IMR-90 (cell line): Measurements from ENCODE around the gene ATOH8. TPM values are rescaled to one million over a fixed set of nuclear protein-coding genes. Genes with fewer than 3 reads are reported as not detected.

Experiments
- ATAC-seq: fragments of 200-7000 bp; cut with Tn5 transposase; 2 replicates; pipeline ENCODE4 v1.9.1; 2020; ENCODE audit warnings: low read depth, mild to moderate bottlenecking, moderate library complexity
- BruUV-seq: library from RNA; stranded (reverse); fragments of 400-500 nt; replicated peaks from 2 replicates; lab custom pipeline; 2021; lab: Mats Ljungman, UMichigan
- CTCF ChIA-PET: fragments of 300-600 bp; formaldehyde crosslinking; extraction: SDS; loops from one replicate; lab custom pipeline; 2021; ENCODE audit warnings: antibody characterized with exemption; lab: Yijun Ruan, JAX
- POLR2A ChIA-PET: fragments of 300-600 bp; sonication (Branson Sonifier 250); formaldehyde crosslinking; loops from one replicate; lab custom pipeline; 2022; ENCODE audit warnings: antibody characterized with exemption; ENCODE audit not compliant: unreplicated experiment; lab: Charles Lee
- DNase-seq: peaks from one replicate; pipeline ENCODE4 v3.0.0; 2013
- H2AFZ ChIP-seq: replicated peaks from 2 replicates; pipeline ENCODE3; 2013; ENCODE audit warnings: low read length, mild to moderate bottlenecking; ENCODE audit not compliant: poor library complexity
- H2AK5ac ChIP-seq: 2 replicates; pipeline ENCODE4 v1.6.1; 2013; ENCODE audit warnings: low read depth, low read length, inconsistent platforms
- H2AK9ac ChIP-seq: replicated peaks from 2 replicates; pipeline ENCODE3; 2013; ENCODE audit warnings: mild to moderate bottlenecking, low read depth, low read length, moderate library complexity; ENCODE audit not compliant: poor library complexity
- H2BK120ac ChIP-seq: 2 replicates; pipeline ENCODE4 v1.6.1; 2013; ENCODE audit warnings: low read depth, low read length, inconsistent platforms
- H2BK15ac ChIP-seq: 3 replicates; pipeline ENCODE4 v1.6.1; 2013; ENCODE audit warnings: low read depth, low read length, inconsistent platforms
- H2BK20ac ChIP-seq: 2 replicates; pipeline ENCODE4 v1.6.1; 2013; ENCODE audit warnings: low read depth, mild to moderate bottlenecking, inconsistent platforms, low read length, moderate library complexity
- H2BK5ac ChIP-seq: 2 replicates; pipeline ENCODE4 v1.6.1; 2013; ENCODE audit warnings: mild to moderate bottlenecking, low read depth, low read length, inconsistent platforms; ENCODE audit not compliant: poor library complexity, severe bottlenecking
- H3K14ac ChIP-seq: replicated peaks from 2 replicates; pipeline ENCODE4 v1.6.1; 2013; ENCODE audit warnings: low read depth, low read length, inconsistent platforms
- H3K18ac ChIP-seq: 2 replicates; pipeline ENCODE4 v1.6.1; 2013; ENCODE audit warnings: low read depth, low read length, control low read depth
- H3K23ac ChIP-seq: 2 replicates; pipeline ENCODE4 v1.6.1; 2013; ENCODE audit warnings: low read depth, low read length, inconsistent platforms
- H3K27ac ChIP-seq: 2 replicates; pipeline ENCODE4 v1.5.1; 2013; ENCODE audit warnings: mild to moderate bottlenecking, control low read depth, low read length; ENCODE audit not compliant: insufficient read depth
- H3K27me3 ChIP-seq: 2 replicates; pipeline ENCODE4 v1.6.1; 2013; ENCODE audit warnings: low read length; ENCODE audit not compliant: control insufficient read depth, insufficient read depth
- H3K36me3 ChIP-seq: 2 replicates; pipeline ENCODE4 v1.6.1; 2013; ENCODE audit warnings: low read length, mixed read lengths; ENCODE audit not compliant: control insufficient read depth, insufficient read depth
- H3K4ac ChIP-seq: 2 replicates; pipeline ENCODE4 v1.6.1; 2013; ENCODE audit warnings: low read depth, low read length, inconsistent platforms
- H3K4me1 ChIP-seq: 2 replicates; pipeline ENCODE4 v1.6.1; 2013; ENCODE audit warnings: low read length, mixed read lengths; ENCODE audit not compliant: control insufficient read depth, insufficient read depth
- H3K4me2 ChIP-seq: 2 replicates; pipeline ENCODE4 v1.6.1; 2013; ENCODE audit warnings: low read depth, mild to moderate bottlenecking, control low read depth, low read length, moderate library complexity
- H3K4me3 ChIP-seq: 2 replicates; pipeline ENCODE4 v1.5.1; 2013; ENCODE audit warnings: low read depth, mild to moderate bottlenecking, control low read depth, low read length, moderate library complexity; ENCODE audit not compliant: insufficient read depth
- H3K56ac ChIP-seq: 2 replicates; pipeline ENCODE4 v1.6.1; 2013; ENCODE audit warnings: low read length, inconsistent platforms; ENCODE audit not compliant: insufficient read depth; ENCODE audit errors: extremely low read depth
- H3K79me1 ChIP-seq, 2 experiments: 2 replicates each; pipeline ENCODE4 v1.6.1; 2013; ENCODE audit warnings: low read length in 2 of 2, inconsistent platforms in 1 of 2, low read depth in 1 of 2
- H3K9ac ChIP-seq: 2 replicates; pipeline ENCODE4 v1.6.1; 2013; ENCODE audit warnings: low read depth, low read length, control low read depth
- H3K9me1 ChIP-seq: 2 replicates; pipeline ENCODE4 v1.6.1; 2013; ENCODE audit warnings: low read length, inconsistent platforms; ENCODE audit not compliant: insufficient read depth
- H3K9me3 ChIP-seq: 2 replicates; pipeline ENCODE4 v1.6.1; 2013; ENCODE audit warnings: low read length; ENCODE audit not compliant: control insufficient read depth, insufficient read depth
- H4K20me1 ChIP-seq: 2 replicates; pipeline ENCODE4 v1.6.1; 2013; ENCODE audit warnings: low read length, inconsistent platforms; ENCODE audit not compliant: insufficient read depth
- H4K5ac ChIP-seq: 2 replicates; pipeline ENCODE4 v1.6.1; 2013; ENCODE audit warnings: mild to moderate bottlenecking, low read depth, low read length, control low read depth
- H4K8ac ChIP-seq, 2 experiments: 2 replicates each; pipeline ENCODE4 v1.6.1; 2013; ENCODE audit warnings: low read depth in 2 of 2, low read length in 2 of 2, control low read depth in 1 of 2, inconsistent platforms in 1 of 2
- H4K91ac ChIP-seq: 2 replicates; pipeline ENCODE4 v1.6.1; 2013; ENCODE audit warnings: low read depth, low read length, inconsistent platforms; ENCODE audit not compliant: insufficient read depth
- BHLHE40 ChIP-seq: fragments of 150-350 bp; IDR thresholded peaks from 2 replicates; pipeline ENCODE4 v1.6.1; 2016; ENCODE audit warnings: mild to moderate bottlenecking, low read depth, low read length
- CEBPB ChIP-seq: IDR thresholded peaks from 2 replicates; pipeline ENCODE4 v1.6.1; 2012; ENCODE audit warnings: low read depth, low read length, improper control_type of control experiment
- CTCF ChIP-seq: conservative IDR thresholded peaks from 2 replicates; pipeline ENCODE4 v1.5.1; 2012; ENCODE audit warnings: mild to moderate bottlenecking, low read depth, low read length, improper control_type of control experiment
- MAZ ChIP-seq: IDR thresholded peaks from 2 replicates; pipeline ENCODE4 v1.6.1; 2012; ENCODE audit warnings: low read depth, mild to moderate bottlenecking, low read length, improper control_type of control experiment, moderate library complexity, borderline replicate concordance
- MXI1 ChIP-seq: IDR thresholded peaks from 2 replicates; pipeline ENCODE4 v1.6.1; 2012; ENCODE audit warnings: low read depth, mild to moderate bottlenecking, low read length, moderate library complexity, borderline replicate concordance
- NFE2L2 ChIP-seq: fragments of 150-350 bp; IDR thresholded peaks from 2 replicates; pipeline ENCODE4 v1.6.1; 2016; ENCODE audit warnings: low read depth, mild to moderate bottlenecking, low read length
- POLR2A ChIP-seq: IDR thresholded peaks from 2 replicates; pipeline ENCODE4 v1.6.1; 2012; ENCODE audit warnings: mild to moderate bottlenecking, low read depth, low read length
- RAD21 ChIP-seq: IDR thresholded peaks from 2 replicates; pipeline ENCODE4 v1.6.1; 2012; ENCODE audit warnings: low read length, improper control_type of control experiment
- RCOR1 ChIP-seq: IDR thresholded peaks from 2 replicates; pipeline ENCODE4 v1.6.1; 2012; ENCODE audit warnings: mild to moderate bottlenecking, low read length, improper control_type of control experiment; ENCODE audit not compliant: insufficient replicate concordance
- RFX5 ChIP-seq: IDR thresholded peaks from 2 replicates; pipeline ENCODE4 v1.8.0; 2012; ENCODE audit warnings: low read depth, mild to moderate bottlenecking, low read length, moderate library complexity
- SMC3 ChIP-seq: fragments of 150-350 bp; IDR thresholded peaks from 2 replicates; pipeline ENCODE4 v1.6.1; 2016; ENCODE audit warnings: low read depth, mild to moderate bottlenecking, antibody characterized with exemption, low read length, moderate library complexity
- WGBS, 2 experiments: methylation state at CpG; one replicate each; pipeline versions ENCODE4 v1.1.5 to v1.1.7; 2013; ENCODE audit warnings: missing lambda C conversion rate in 2 of 2; ENCODE audit not compliant: insufficient read length in 1 of 2; ENCODE audit errors: extremely low coverage in 2 of 2; 5-methylcytosine and 5-hydroxymethylcytosine counted together
- dilution Hi-C: fragments of 300-500 bp; cut with HindIII; formaldehyde crosslinking; loops from one replicate; pipeline ENCODE4 v1.14.3; 2018; ENCODE audit warnings: low sequenced_read_pairs; ENCODE audit not compliant: unreplicated experiment
- in situ Hi-C: fragments of 300-500 bp; cut with MboI; formaldehyde crosslinking; loops from 3 replicates; pipeline ENCODE4 v1.14.3; 2019; ENCODE audit warnings: low sequenced_read_pairs, inconsistent platforms, mixed read lengths
- intact Hi-C: fragments of 100-400 bp; cut with micrococcal nuclease; formaldehyde crosslinking; loops from 2 replicates; pipeline ENCODE4 v1.10.0; 2022
- polyA plus RNA-seq, 3 experiments: library from polyadenylated mRNA; depleted of rRNA; stranded (reverse); fragments of >200 nt; gene quantifications; 2 replicates each; pipeline ENCODE4 v1.2.3, GENCODE V29; 2012; ENCODE audit warnings: low replicate concordance in 1 of 3
- total RNA-seq: library from RNA; depleted of rRNA; stranded (reverse); fragments of >200 nt; gene quantifications from 2 replicates; pipeline ENCODE4 v1.2.3, GENCODE V29; 2012

ATOH8 gene
- total and polyA plus RNA-seq, 2 of the 4 experiments (the other 2 are of a cell fraction): 7.9 to 9.0 TPM

- no peak overlapping the region for H3K4me3 ChIP-seq
- intact Hi-C loops (no loop called here), dilution Hi-C loops (no loop called here), in situ Hi-C loops (loop anchor here (5.0 kb wide), 1 partner anchor 358 kb away; no protein-coding TSS in a partner anchor)
- ChIA-PET CTCF (no interaction called here), POLR2A (no interaction called here)
- H4K8ac ChIP-seq: no peak overlapping the region
- BruUV-seq: no TSS peak
- H3K56ac ChIP-seq: no peak overlapping the region
- no peak overlapping the region for H3K14ac ChIP-seq
- H3K23ac ChIP-seq: no peak overlapping the region
- H2AFZ ChIP-seq: peak overlapping the region; percentile 43
- no peaks in the 10 kb centered on the region for H3K79me1 ChIP-seq
- no peak overlapping the region for H2AK9ac ChIP-seq
- H3K18ac ChIP-seq: no peak overlapping the region
- no peak overlapping the region for H2AK5ac ChIP-seq
- no peak overlapping the region for H4K5ac ChIP-seq
- no peak overlapping the region for H3K27ac ChIP-seq
- DNase-seq (no peak), ATAC-seq (no peak)
- H3K9ac ChIP-seq: no peak overlapping the region
- H2BK5ac ChIP-seq: no peak overlapping the region
- no peak overlapping the region for H2BK120ac ChIP-seq
- no peak overlapping the region for H4K91ac ChIP-seq
- H2BK15ac ChIP-seq: no peak overlapping the region
- H3K9me1 ChIP-seq: 0 out of 2 replicates have a peak, but pooled peaks cover 3% of the 10 kb centered on the region
- H2BK20ac ChIP-seq: no peak overlapping the region
- no peak overlapping the region for H3K4ac ChIP-seq
- 100% methylated on average over 1 of the region's 6 CpGs; no CpG with 5 or more reads in 1 of the 2 experiments for WGBS, 2 experiments
- no peak overlapping the region for H3K4me2 ChIP-seq
- H3K36me3 ChIP-seq: no peaks in the 10 kb centered on the region
- H3K4me1 ChIP-seq: peaks cover 2% of the 10 kb centered on the region
- peaks cover 14% of the 10 kb centered on the region for H3K27me3 ChIP-seq
- H4K20me1 ChIP-seq: no peaks in the 10 kb centered on the region
- no peaks in the 10 kb centered on the region; the same call in 1 of the 2 replicates for H3K9me3 ChIP-seq
- TF ChIP-seq MXI1 (no peak), CEBPB (no peak), BHLHE40 (no peak), RCOR1 (no peak), RAD21 (no peak), CTCF (no peak), RFX5 (no peak), SMC3 (no peak), MAZ (no peak), NFE2L2 (no peak), POLR2A (no peak)
Observed at GRCh38 chr2:85719609-85720240, 34.1 kb upstream of the ATOH8 start.
